ENCODE data around the gene HTR4.

Gene HTR4

GRCh38 chr5:148607406-148607805 is 46.9 kb downstream of the HTR4 start:
- no peak for TF ChIP-seq CTCF (IDR thresholded peaks at IDR 0.05; ENCODE audit: low read depth, low read length)
- TF ChIP-seq EZH2phosphoT487 (IDR thresholded peaks at IDR 0.05; ENCODE audit: low read depth) = no peak
- Histone ChIP-seq H3K36me3 (replicated peaks; ENCODE audit: low read depth, low read length) (no peaks in the 10 kb centered on the region), H3K4me1 (ENCODE audit: low read length) (no peaks in the 10 kb centered on the region), H3K4me3 (ENCODE audit: low read length) (no peak overlapping the region), H3K27ac (ENCODE audit: low read length) (no peak overlapping the region), H3K4me2 (ENCODE audit: low read length) (no peak overlapping the region), H3K79me2 (ENCODE audit: low read length) (no peaks in the 10 kb centered on the region), H3K9ac (ENCODE audit: low read length) (no peak overlapping the region), H4K20me1 (ENCODE audit: insufficient read depth, low read length) (no peaks in the 10 kb centered on the region), H3K27me3 (ENCODE audit: low read depth, low read length) (no peaks in the 10 kb centered on the region), H3K9me3 (ENCODE audit: insufficient read depth, low read length) (no peaks in the 10 kb centered on the region), H2AFZ (ENCODE audit: low read depth, low read length) (no peak overlapping the region)

GRCh38 chr5:148606296-148606695 is 48.0 kb downstream of the HTR4 start:
- TF ChIP-seq CTCF (IDR thresholded peaks at IDR 0.05; ENCODE audit: low read depth, low read length) (no peak), EZH2phosphoT487 (IDR thresholded peaks at IDR 0.05; ENCODE audit: low read depth) (no peak)
- Histone ChIP-seq H4K20me1 (ENCODE audit: insufficient read depth, low read length) (no peaks in the 10 kb centered on the region), H3K27ac (ENCODE audit: low read length) (no peak overlapping the region), H2AFZ (ENCODE audit: low read depth, low read length) (no peak overlapping the region), H3K36me3 (replicated peaks; ENCODE audit: low read depth, low read length) (no peaks in the 10 kb centered on the region), H3K4me1 (ENCODE audit: low read length) (no peaks in the 10 kb centered on the region), H3K9ac (ENCODE audit: low read length) (no peak overlapping the region), H3K27me3 (ENCODE audit: low read depth, low read length) (no peaks in the 10 kb centered on the region), H3K9me3 (ENCODE audit: insufficient read depth, low read length) (no peaks in the 10 kb centered on the region), H3K4me2 (ENCODE audit: low read length) (no peak overlapping the region), H3K4me3 (ENCODE audit: low read length) (no peak overlapping the region), H3K79me2 (ENCODE audit: low read length) (no peaks in the 10 kb centered on the region)

GRCh38 chr5:148599187-148599586 is 55.1 kb downstream of the HTR4 start:
- TF ChIP-seq CTCF (IDR thresholded peaks at IDR 0.05; ENCODE audit: low read depth, low read length) (no peak), EZH2phosphoT487 (IDR thresholded peaks at IDR 0.05; ENCODE audit: low read depth) (no peak)
- Histone ChIP-seq H3K79me2 (ENCODE audit: low read length) (no peaks in the 10 kb centered on the region), H3K9ac (ENCODE audit: low read length) (no peak overlapping the region), H3K4me3 (ENCODE audit: low read length) (no peak overlapping the region), H4K20me1 (ENCODE audit: insufficient read depth, low read length) (no peaks in the 10 kb centered on the region), H3K27ac (ENCODE audit: low read length) (no peak overlapping the region), H2AFZ (ENCODE audit: low read depth, low read length) (no peak overlapping the region), H3K4me1 (ENCODE audit: low read length) (no peaks in the 10 kb centered on the region), H3K27me3 (ENCODE audit: low read depth, low read length) (no peaks in the 10 kb centered on the region), H3K9me3 (ENCODE audit: insufficient read depth, low read length) (no peaks in the 10 kb centered on the region), H3K36me3 (replicated peaks; ENCODE audit: low read depth, low read length) (no peaks in the 10 kb centered on the region), H3K4me2 (ENCODE audit: low read length) (no peak overlapping the region)

- Histone ChIP-seq H3K36me3 (replicated peaks; ENCODE audit: low read depth, low read length) (no peaks in the 10 kb centered on the region), H3K4me2 (ENCODE audit: low read length) (no peak overlapping the region), H3K4me3 (ENCODE audit: low read length) (no peak overlapping the region), H3K27ac (ENCODE audit: low read length) (no peak overlapping the region), H3K9ac (ENCODE audit: low read length) (no peak overlapping the region), H3K9me3 (ENCODE audit: insufficient read depth, low read length) (no peaks in the 10 kb centered on the region), H3K79me2 (ENCODE audit: low read length) (no peaks in the 10 kb centered on the region), H3K27me3 (ENCODE audit: low read depth, low read length) (no peaks in the 10 kb centered on the region), H4K20me1 (ENCODE audit: insufficient read depth, low read length) (no peaks in the 10 kb centered on the region), H2AFZ (ENCODE audit: low read depth, low read length) (no peak overlapping the region), H3K4me1 (ENCODE audit: low read length) (no peaks in the 10 kb centered on the region)
- TF ChIP-seq CTCF (IDR thresholded peaks at IDR 0.05; ENCODE audit: low read depth, low read length) = no peak
- no peak for TF ChIP-seq EZH2phosphoT487 (IDR thresholded peaks at IDR 0.05; ENCODE audit: low read depth)
Measured at GRCh38 chr5:148595697-148596096, 58.6 kb downstream of the HTR4 start.
